B cell (primary cell): ENCODE data around the gene HOXA10. TPM values are rescaled to one million over a fixed set of nuclear protein-coding genes. Genes with fewer than 3 reads are reported as not detected.
A peak's percentile ranks its signal among the peaks of the same experiment; 100 is the strongest.

Experiments
- ATAC-seq: fragments of 200-7000 bp; cut with Tn5 transposase; one replicate; pipeline ENCODE4 v1.10.0; 2021; ENCODE audit warnings: low read depth, mild to moderate bottlenecking, moderate number of reproducible peaks, moderate library complexity
- CTCF ChIA-PET: fragments of 350-600 bp; sonication (Branson Sonifier 250); formaldehyde crosslinking; loops from one replicate; lab custom pipeline; 2021; ENCODE audit warnings: antibody characterized with exemption, inconsistent platforms; lab: Charles Lee
- POLR2A ChIA-PET: fragments of 350-600 bp; sonication (Branson Sonifier 250); formaldehyde crosslinking; loops from one replicate; lab custom pipeline; 2021; ENCODE audit warnings: antibody characterized with exemption; lab: Charles Lee
- DNase-seq: peaks from one replicate; pipeline ENCODE4 v3.0.0; 2013
- H2AFZ ChIP-seq: 2 replicates; pipeline ENCODE4 v1.6.1; 2012; ENCODE audit warnings: mild to moderate bottlenecking, low read depth, low read length; ENCODE audit not compliant: insufficient read depth, poor library complexity, severe bottlenecking
- H3K27ac ChIP-seq, 2 donors: 1 replicate in 1 of 2; 2 replicates in 1 of 2; pipeline ENCODE4 v1.5.1; 2012 to 2013; ENCODE audit warnings: low read length in 2 of 2, mild to moderate bottlenecking in 2 of 2, moderate library complexity in 1 of 2
- H3K27me3 ChIP-seq, 4 experiments: fragments of 200-600 bp in 1 of 4; sonication (generic) in 1 of 4; replicated peaks in 1 of 4; 1 replicate in 2 of 4; 2 replicates in 2 of 4; pipeline versions ENCODE4 v1.6.1 to v1.7.0; 2013 to 2016; ENCODE audit warnings: low read length in 3 of 4, mild to moderate bottlenecking in 2 of 4, mixed read lengths in 1 of 4, moderate library complexity in 1 of 4; ENCODE audit not compliant: insufficient read depth in 4 of 4, control insufficient read depth in 3 of 4; ENCODE audit errors: control extremely low read depth in 1 of 4
- H3K36me3 ChIP-seq, 2 experiments: replicated peaks in 1 of 2; 1 replicate in 1 of 2; 2 replicates in 1 of 2; pipeline versions ENCODE4 v1.6.1 to v1.7.1; 2013; ENCODE audit warnings: low read length in 1 of 2; ENCODE audit not compliant: insufficient read depth in 2 of 2, control insufficient read depth in 1 of 2; ENCODE audit errors: control extremely low read depth in 1 of 2, extremely low read depth in 1 of 2
- H3K4me1 ChIP-seq, 2 donors: fragments of 200-600 bp in 1 of 2; sonication (generic) in 1 of 2; 1 replicate in 1 of 2; 2 replicates in 1 of 2; pipeline versions ENCODE4 v1.5.1 to v1.6.1; 2013 to 2017; ENCODE audit warnings: low read length in 2 of 2; ENCODE audit not compliant: control insufficient read depth in 2 of 2, insufficient read depth in 2 of 2
- H3K4me2 ChIP-seq: replicated peaks from 2 replicates; pipeline ENCODE3; 2012; ENCODE audit warnings: mild to moderate bottlenecking, low read depth, low read length; ENCODE audit not compliant: poor library complexity, severe bottlenecking
- H3K4me3 ChIP-seq, 5 experiments: fragments of 200-600 bp in 1 of 5; sonication (generic) in 1 of 5; 1 replicate in 3 of 5; 2 replicates in 2 of 5; pipeline versions ENCODE4 v1.5.1 to v1.7.0; 2011 to 2016; ENCODE audit warnings: low read length in 4 of 5, mild to moderate bottlenecking in 4 of 5, low read depth in 2 of 5, control low read depth in 1 of 5, moderate library complexity in 1 of 5; ENCODE audit not compliant: insufficient read depth in 1 of 5; ENCODE audit errors: control extremely low read depth in 1 of 5, extremely low read depth in 1 of 5
- H3K79me2 ChIP-seq: fragments of 200-600 bp; sonication (generic); one replicate; pipeline ENCODE4 v1.6.0; 2016; ENCODE audit warnings: low read length; ENCODE audit not compliant: control insufficient read depth, insufficient read depth
- H3K9ac ChIP-seq: fragments of 200-600 bp; sonication (generic); 2 replicates; pipeline ENCODE4 v1.6.1; 2017; ENCODE audit warnings: mild to moderate bottlenecking, low read length, moderate library complexity
- H3K9me3 ChIP-seq, 3 donors: one replicate each; pipeline versions ENCODE4 v1.6.1 to v1.7.1; 2013; ENCODE audit warnings: low read length in 2 of 3; ENCODE audit not compliant: control insufficient read depth in 2 of 3, insufficient read depth in 1 of 3; ENCODE audit errors: control extremely low read depth in 1 of 3
- H4K20me1 ChIP-seq: 2 replicates; pipeline ENCODE4 v1.6.0; 2012; ENCODE audit warnings: mild to moderate bottlenecking, low read length; ENCODE audit not compliant: insufficient read depth, control insufficient read depth, poor library complexity, severe bottlenecking
- H3K27ac Mint-ChIP-seq: one replicate; pipeline ENCODE4 v1.8.0; 2021; ENCODE audit warnings: mixed read lengths
- H3K27me3 Mint-ChIP-seq: one replicate; pipeline ENCODE4 v1.8.0; 2021; ENCODE audit warnings: mixed read lengths
- H3K4me1 Mint-ChIP-seq: one replicate; pipeline ENCODE4 v1.8.0; 2021; ENCODE audit warnings: mixed read lengths
- H3K4me3 Mint-ChIP-seq: one replicate; pipeline ENCODE4 v1.8.0; 2021; ENCODE audit warnings: mixed read lengths
- H3K9me3 Mint-ChIP-seq: one replicate; pipeline ENCODE4 v1.8.0; 2022; ENCODE audit warnings: mixed read lengths; ENCODE audit not compliant: insufficient read depth
- CTCF ChIP-seq: fragments of 200-600 bp; IDR thresholded peaks from one replicate; pipeline ENCODE4 v1.8.0; 2022; ENCODE audit warnings: antibody characterized with exemption, mild to moderate bottlenecking
- EZH2 ChIP-seq: IDR thresholded peaks from 2 replicates; pipeline ENCODE4 v1.6.1; 2012; ENCODE audit warnings: borderline replicate concordance, low read depth, mild to moderate bottlenecking, moderate library complexity, low read length; ENCODE audit not compliant: insufficient read depth, poor library complexity, severe bottlenecking
- whole genome bisulfite sequencing: methylation state at CpG from one replicate; pipeline ENCODE4 v1.1.5; 2013; ENCODE audit warnings: missing lambda C conversion rate; ENCODE audit not compliant: insufficient coverage; 5-methylcytosine and 5-hydroxymethylcytosine counted together
- intact Hi-C: fragments of 100-400 bp; cut with micrococcal nuclease; formaldehyde crosslinking; loops from one replicate; pipeline ENCODE4 v1.10.0; 2022
- polyA plus RNA-seq: library from polyadenylated mRNA; depleted of rRNA; stranded (reverse); fragments of >200 nt; gene quantifications from 2 replicates; pipeline ENCODE4 v1.2.3, GENCODE V29; 2012
- total RNA-seq, 2 donors: library from RNA; stranded (reverse); fragments of 120-200 nt in 1 of 2; gene quantifications; 1 replicate in 1 of 2; 2 replicates in 1 of 2; pipeline versions ENCODE4 v1.2.3 to v1.2.4, GENCODE V29; 2013 to 2022

HOXA10 gene
- total and polyA plus RNA-seq, 2 donors (not counting 1 experiment from before 2014, with no cell fraction given) = not detected

- no peaks in the 10 kb centered on the region for H3K36me3 ChIP-seq
- Mint-ChIP-seq H3K4me1 (peaks cover 33% of the 10 kb centered on the region), H3K27ac (peak overlapping the region; percentile 20), H3K4me3 (peak overlapping the region; percentile 80), H3K27me3 (peaks cover 62% of the 10 kb centered on the region), H3K9me3 (no peaks in the 10 kb centered on the region)
- H3K9me3 ChIP-seq = peaks cover 0 to 82% (median 0%) of the 10 kb centered on the region in 3 donors
- H3K9ac ChIP-seq = peak overlapping the region; percentile 50
- peaks cover 0 to 92% (median 67%) of the 10 kb centered on the region in 4 experiments for H3K27me3 ChIP-seq
- peak overlapping the region in 3 of 5 experiments; percentile 2 to 30 (median 27) for H3K4me3 ChIP-seq
- DNase-seq (peak; percentile 35), ATAC-seq (no peak)
- intact Hi-C loops = no loop called here
- TF ChIP-seq EZH2 (no peak), CTCF (no peak)
- peaks cover 7% of the 10 kb centered on the region for H4K20me1 ChIP-seq
- POLR2A ChIA-PET = interaction anchor here (0.6 kb wide), 1 partner anchor 1289 kb away, joined by 6 read pairs; no protein-coding TSS in a partner anchor
- no peaks in the 10 kb centered on the region for H3K79me2 ChIP-seq
- H3K4me2 ChIP-seq = peak overlapping the region; percentile 69
- peaks cover 48 to 55% of the 10 kb centered on the region in 2 donors for H3K4me1 ChIP-seq
- no peak overlapping the region for H3K27ac ChIP-seq
- CTCF ChIA-PET = interaction anchor here (0.7 to 6.9 kb wide), 11 partner anchors 14 to 752 kb away, joined by 3 to 52 read pairs (median 4); no protein-coding TSS in a partner anchor
- no peak overlapping the region for H2AFZ ChIP-seq
- 4% methylated on average over 28 of the region's 28 CpGs for WGBS
Observed at GRCh38 chr7:27148031-27148755, 25.9 kb downstream of the HOXA10 start.
